HepG2 (cell line): Measurements from ENCODE around the gene ADAMTSL4. TPM values are rescaled to one million over a fixed set of nuclear protein-coding genes. Genes with fewer than 3 reads are reported as not detected.

Experiments used
- ATRX ChIP-seq: sonication (generic); formaldehyde crosslinking; IDR thresholded peaks from 2 replicates; pipeline ENCODE4 v1.4.0; 2020; ENCODE audit warnings: missing genetic modification reagents, borderline replicate concordance
- BCL6 ChIP-seq: IDR thresholded peaks from 2 replicates; pipeline ENCODE4 v1.6.1; 2016; ENCODE audit warnings: missing genetic modification reagents, missing compliant biosample characterization
- KLF11 ChIP-seq: IDR thresholded peaks from 2 replicates; pipeline ENCODE4 v1.6.1; 2016; ENCODE audit warnings: missing compliant biosample characterization
- MTERF4 ChIP-seq: sonication (generic); formaldehyde crosslinking; IDR thresholded peaks from 2 replicates; pipeline ENCODE4 v1.8.0; 2023; ENCODE audit warnings: mild to moderate bottlenecking, missing genetic modification reagents
- RARG ChIP-seq: sonication (generic); formaldehyde crosslinking; IDR thresholded peaks from 2 replicates; pipeline ENCODE4 v1.4.0; 2020; ENCODE audit warnings: low read depth, mild to moderate bottlenecking, missing genetic modification reagents
- RBM22 ChIP-seq: fragments of 200-400 bp; formaldehyde crosslinking; optimal IDR thresholded peaks from 2 replicates; pipeline ENCODE3; 2017; ENCODE audit warnings: mild to moderate bottlenecking, low read length, moderate library complexity
- SP4 ChIP-seq: sonication (generic); formaldehyde crosslinking; IDR thresholded peaks from 2 replicates; pipeline ENCODE4 v1.8.1; 2023; ENCODE audit warnings: mild to moderate bottlenecking, missing genetic modification reagents
- SP5 ChIP-seq: IDR thresholded peaks from 2 replicates; pipeline ENCODE4 v1.6.1; 2016; ENCODE audit warnings: low read depth, borderline replicate concordance
- ZNF556 ChIP-seq: sonication (generic); formaldehyde crosslinking; IDR thresholded peaks from 2 replicates; pipeline ENCODE4 v1.4.0; 2020; ENCODE audit warnings: mild to moderate bottlenecking, missing genetic modification reagents, borderline replicate concordance
- ZNF749 ChIP-seq: sonication (generic); formaldehyde crosslinking; IDR thresholded peaks from 2 replicates; pipeline ENCODE4 v1.8.0; 2022; ENCODE audit warnings: mild to moderate bottlenecking, missing genetic modification reagents, moderate library complexity, borderline replicate concordance
- ZZZ3 ChIP-seq: sonication (generic); formaldehyde crosslinking; IDR thresholded peaks from 2 replicates; pipeline ENCODE4 v1.4.0; 2020; ENCODE audit warnings: missing genetic modification reagents, mild to moderate bottlenecking, borderline replicate concordance
- polyA plus RNA-seq, 8 experiments: library from polyadenylated mRNA; depleted of rRNA in 3 of 8; stranded (reverse) in 7 of 8; unstranded in 1 of 8; fragments of >200 nt; fragmentation: Illumina TruSeq in 4 of 8; extraction: Trizol in 4 of 8; gene quantifications; 2 replicates each; pipeline versions ENCODE4 v1.2.1 to v1.2.3, GENCODE V29; 2011 to 2016; ENCODE audit warnings: low read depth in 4 of 8, missing spikeins in 1 of 8, mixed read lengths in 1 of 8; ENCODE audit not compliant: insufficient read depth in 1 of 8
- total RNA-seq, 5 experiments: library from RNA; depleted of rRNA; stranded (reverse); fragments of >200 nt; fragmentation: Illumina TruSeq; extraction: Trizol; gene quantifications; 2 replicates each; pipeline ENCODE4 v1.2.3, GENCODE V29; 2016; ENCODE audit warnings: low read depth in 1 of 5
- TF ChIP-seq, protein P1 (sequence below): sonication (generic); formaldehyde crosslinking; IDR thresholded peaks from 2 replicates; pipeline ENCODE4 v1.4.0; 2020; ENCODE audit warnings: missing genetic modification reagents, borderline replicate concordance
- TF ChIP-seq, protein P2 (sequence below): sonication (generic); formaldehyde crosslinking; IDR thresholded peaks from 2 replicates; pipeline ENCODE4 v1.4.0; 2020; ENCODE audit warnings: mild to moderate bottlenecking, low read depth, missing genetic modification reagents
- TF ChIP-seq, protein P3 (sequence below): sonication (generic); formaldehyde crosslinking; IDR thresholded peaks from 2 replicates; pipeline ENCODE4 v1.4.0; 2020; ENCODE audit warnings: low read depth, mild to moderate bottlenecking, missing genetic modification reagents
- TF ChIP-seq, protein P4 (sequence below), 2 experiments: IDR thresholded peaks; 2 replicates each; pipeline ENCODE4 v1.6.1; 2011 to 2012; ENCODE audit warnings: low read length in 2 of 2, borderline replicate concordance in 1 of 2, low read depth in 1 of 2, mild to moderate bottlenecking in 1 of 2, moderate library complexity in 1 of 2

ADAMTSL4 gene
- total and polyA plus RNA-seq, 2 of the 13 experiments (the other 11 are each of a cell fraction or from before 2014, with no cell fraction given) = 3.9 to 16.4 TPM

DNA sequence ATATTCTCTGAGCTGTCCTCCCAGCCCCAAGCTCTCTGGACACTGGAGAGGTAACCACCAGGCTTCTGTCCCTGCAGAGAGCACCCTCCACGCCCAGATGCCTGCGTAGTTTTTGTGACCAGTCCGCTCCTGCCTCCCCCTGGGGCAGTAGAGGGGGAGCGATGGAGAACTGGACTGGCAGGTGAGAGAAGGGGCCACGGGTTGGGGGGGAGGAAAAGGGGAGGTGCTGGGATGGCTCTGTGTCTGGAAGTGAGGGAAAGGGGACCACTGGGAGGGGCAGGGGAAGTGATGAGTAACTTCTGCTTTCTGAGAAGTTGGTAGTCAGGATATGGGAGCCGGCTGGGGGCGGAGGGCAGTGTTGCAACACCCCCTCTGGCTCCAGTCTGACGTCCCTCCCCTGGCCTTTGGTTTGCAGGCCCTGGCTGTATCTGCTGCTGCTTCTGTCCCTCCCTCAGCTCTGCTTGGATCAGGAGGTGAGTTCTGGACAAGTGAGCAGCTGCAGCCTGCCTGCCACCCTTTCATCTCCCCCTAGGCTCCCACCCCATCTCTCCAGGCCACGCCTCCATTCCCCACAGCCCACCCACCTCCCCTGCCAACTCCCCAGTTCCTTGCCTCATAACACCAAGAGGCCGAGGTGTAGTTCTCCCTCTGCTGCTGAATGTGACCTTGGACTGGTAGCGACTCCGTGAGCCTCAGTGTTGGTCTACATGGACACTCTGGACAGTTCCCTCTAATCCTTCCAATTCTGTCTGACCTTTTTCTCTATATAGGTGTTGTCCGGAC, 3.1 kb downstream of the ADAMTSL4 start (continued):
- TF ChIP-seq, protein P1, sequence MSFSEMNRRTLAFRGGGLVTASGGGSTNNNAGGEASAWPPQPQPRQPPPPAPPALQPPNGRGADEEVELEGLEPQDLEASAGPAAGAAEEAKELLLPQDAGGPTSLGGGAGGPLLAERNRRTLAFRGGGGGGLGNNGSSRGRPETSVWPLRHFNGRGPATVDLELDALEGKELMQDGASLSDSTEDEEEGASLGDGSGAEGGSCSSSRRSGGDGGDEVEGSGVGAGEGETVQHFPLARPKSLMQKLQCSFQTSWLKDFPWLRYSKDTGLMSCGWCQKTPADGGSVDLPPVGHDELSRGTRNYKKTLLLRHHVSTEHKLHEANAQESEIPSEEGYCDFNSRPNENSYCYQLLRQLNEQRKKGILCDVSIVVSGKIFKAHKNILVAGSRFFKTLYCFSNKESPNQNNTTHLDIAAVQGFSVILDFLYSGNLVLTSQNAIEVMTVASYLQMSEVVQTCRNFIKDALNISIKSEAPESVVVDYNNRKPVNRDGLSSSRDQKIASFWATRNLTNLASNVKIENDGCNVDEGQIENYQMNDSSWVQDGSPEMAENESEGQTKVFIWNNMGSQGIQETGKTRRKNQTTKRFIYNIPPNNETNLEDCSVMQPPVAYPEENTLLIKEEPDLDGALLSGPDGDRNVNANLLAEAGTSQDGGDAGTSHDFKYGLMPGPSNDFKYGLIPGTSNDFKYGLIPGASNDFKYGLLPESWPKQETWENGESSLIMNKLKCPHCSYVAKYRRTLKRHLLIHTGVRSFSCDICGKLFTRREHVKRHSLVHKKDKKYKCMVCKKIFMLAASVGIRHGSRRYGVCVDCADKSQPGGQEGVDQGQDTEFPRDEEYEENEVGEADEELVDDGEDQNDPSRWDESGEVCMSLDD (CRISPR knock-in tag) = no peak; the same call in 1 of the 2 replicates
- peak; percentile 22; the same call in 1 of the 2 replicates for TF ChIP-seq ZNF749 (CRISPR knock-in tag)
- TF ChIP-seq, protein P2, sequence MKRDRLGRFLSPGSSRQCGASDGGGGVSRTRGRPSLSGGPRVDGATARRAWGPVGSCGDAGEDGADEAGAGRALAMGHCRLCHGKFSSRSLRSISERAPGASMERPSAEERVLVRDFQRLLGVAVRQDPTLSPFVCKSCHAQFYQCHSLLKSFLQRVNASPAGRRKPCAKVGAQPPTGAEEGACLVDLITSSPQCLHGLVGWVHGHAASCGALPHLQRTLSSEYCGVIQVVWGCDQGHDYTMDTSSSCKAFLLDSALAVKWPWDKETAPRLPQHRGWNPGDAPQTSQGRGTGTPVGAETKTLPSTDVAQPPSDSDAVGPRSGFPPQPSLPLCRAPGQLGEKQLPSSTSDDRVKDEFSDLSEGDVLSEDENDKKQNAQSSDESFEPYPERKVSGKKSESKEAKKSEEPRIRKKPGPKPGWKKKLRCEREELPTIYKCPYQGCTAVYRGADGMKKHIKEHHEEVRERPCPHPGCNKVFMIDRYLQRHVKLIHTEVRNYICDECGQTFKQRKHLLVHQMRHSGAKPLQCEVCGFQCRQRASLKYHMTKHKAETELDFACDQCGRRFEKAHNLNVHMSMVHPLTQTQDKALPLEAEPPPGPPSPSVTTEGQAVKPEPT (CRISPR knock-in tag) = no peak
- peak; percentile 92 for TF ChIP-seq BCL6 (CRISPR knock-in tag)
- TF ChIP-seq MTERF4 (CRISPR knock-in tag) = no peak
- TF ChIP-seq, protein P3, sequence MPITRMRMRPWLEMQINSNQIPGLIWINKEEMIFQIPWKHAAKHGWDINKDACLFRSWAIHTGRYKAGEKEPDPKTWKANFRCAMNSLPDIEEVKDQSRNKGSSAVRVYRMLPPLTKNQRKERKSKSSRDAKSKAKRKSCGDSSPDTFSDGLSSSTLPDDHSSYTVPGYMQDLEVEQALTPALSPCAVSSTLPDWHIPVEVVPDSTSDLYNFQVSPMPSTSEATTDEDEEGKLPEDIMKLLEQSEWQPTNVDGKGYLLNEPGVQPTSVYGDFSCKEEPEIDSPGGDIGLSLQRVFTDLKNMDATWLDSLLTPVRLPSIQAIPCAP (CRISPR knock-in tag) = no peak
- no peak for TF ChIP-seq RARG (CRISPR knock-in tag)
- no peak for TF ChIP-seq ATRX (CRISPR knock-in tag)
- no peak for TF ChIP-seq SP4 (CRISPR knock-in tag)
- TF ChIP-seq ZNF556 = peak; percentile 49; the same call in 1 of the 2 replicates
- peak; percentile 87 for TF ChIP-seq SP5 (CRISPR knock-in tag)
- TF ChIP-seq ZZZ3 = no peak
- TF ChIP-seq, protein P4, sequence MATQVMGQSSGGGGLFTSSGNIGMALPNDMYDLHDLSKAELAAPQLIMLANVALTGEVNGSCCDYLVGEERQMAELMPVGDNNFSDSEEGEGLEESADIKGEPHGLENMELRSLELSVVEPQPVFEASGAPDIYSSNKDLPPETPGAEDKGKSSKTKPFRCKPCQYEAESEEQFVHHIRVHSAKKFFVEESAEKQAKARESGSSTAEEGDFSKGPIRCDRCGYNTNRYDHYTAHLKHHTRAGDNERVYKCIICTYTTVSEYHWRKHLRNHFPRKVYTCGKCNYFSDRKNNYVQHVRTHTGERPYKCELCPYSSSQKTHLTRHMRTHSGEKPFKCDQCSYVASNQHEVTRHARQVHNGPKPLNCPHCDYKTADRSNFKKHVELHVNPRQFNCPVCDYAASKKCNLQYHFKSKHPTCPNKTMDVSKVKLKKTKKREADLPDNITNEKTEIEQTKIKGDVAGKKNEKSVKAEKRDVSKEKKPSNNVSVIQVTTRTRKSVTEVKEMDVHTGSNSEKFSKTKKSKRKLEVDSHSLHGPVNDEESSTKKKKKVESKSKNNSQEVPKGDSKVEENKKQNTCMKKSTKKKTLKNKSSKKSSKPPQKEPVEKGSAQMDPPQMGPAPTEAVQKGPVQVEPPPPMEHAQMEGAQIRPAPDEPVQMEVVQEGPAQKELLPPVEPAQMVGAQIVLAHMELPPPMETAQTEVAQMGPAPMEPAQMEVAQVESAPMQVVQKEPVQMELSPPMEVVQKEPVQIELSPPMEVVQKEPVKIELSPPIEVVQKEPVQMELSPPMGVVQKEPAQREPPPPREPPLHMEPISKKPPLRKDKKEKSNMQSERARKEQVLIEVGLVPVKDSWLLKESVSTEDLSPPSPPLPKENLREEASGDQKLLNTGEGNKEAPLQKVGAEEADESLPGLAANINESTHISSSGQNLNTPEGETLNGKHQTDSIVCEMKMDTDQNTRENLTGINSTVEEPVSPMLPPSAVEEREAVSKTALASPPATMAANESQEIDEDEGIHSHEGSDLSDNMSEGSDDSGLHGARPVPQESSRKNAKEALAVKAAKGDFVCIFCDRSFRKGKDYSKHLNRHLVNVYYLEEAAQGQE (IDR thresholded peaks at IDR 0.05; ENCODE audit: borderline replicate concordance in 1 of 2, low read depth in 1 of 2, low read length in 2 of 2) = no peak; a peak in 3 of 4 replicates
- no peak; the same call in 1 of the 2 replicates for TF ChIP-seq KLF11 (CRISPR knock-in tag)
- peak; percentile 51 for TF ChIP-seq RBM22
